ENCODE results near the gene LMAN2L.

LMAN2L gene

DNA sequence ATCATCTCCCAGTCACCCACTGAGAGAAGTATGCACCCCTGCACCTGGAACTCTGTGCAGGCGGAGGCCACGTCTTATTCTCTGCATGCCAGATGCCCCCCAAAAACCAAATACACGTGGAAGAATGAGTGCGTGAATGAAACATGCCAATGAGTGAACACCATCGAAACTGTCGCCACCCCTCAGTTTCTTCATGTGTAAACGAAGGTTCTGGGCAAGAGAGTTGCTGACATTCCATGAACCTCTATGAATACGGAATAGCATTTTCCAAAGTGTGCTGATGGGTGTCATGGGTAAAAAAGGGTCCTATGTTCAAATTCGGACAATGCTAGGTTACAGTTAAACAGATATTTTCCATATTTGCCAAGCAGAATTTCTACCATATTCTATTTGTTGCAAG, 77.5 kb downstream of the LMAN2L start:
- DNase-seq (ENCODE audit: extremely low read depth in 1 of 2, low read depth in 1 of 2): no peak

DNA sequence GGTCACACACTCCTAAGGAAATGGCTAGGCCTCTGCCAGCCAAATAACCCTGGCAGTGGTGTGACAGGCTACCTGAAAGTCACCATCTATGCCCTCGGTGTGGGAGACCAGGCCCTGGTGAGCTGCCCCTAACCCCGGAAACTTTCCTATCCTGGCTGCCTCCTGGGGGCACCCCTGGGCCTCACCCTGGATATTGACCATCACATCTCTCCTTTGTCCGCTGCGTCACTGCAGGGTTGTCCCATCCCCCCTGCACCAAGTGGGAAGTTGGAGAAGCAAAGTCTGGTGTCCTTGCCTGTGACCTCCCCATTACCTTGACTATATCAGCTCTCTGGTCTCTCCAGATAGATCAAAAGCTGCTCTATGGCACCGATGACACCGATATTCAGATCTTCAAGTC, 78.5 kb downstream of the LMAN2L start:
- no peak for DNase-seq (ENCODE audit: extremely low read depth in 1 of 2, low read depth in 1 of 2)

- DNase-seq (ENCODE audit: extremely low read depth in 1 of 2, low read depth in 1 of 2): no peak
These were observed 83.3 kb downstream of the LMAN2L start for GRCh38 chr2:96656540-96656939.

All from activated CD8-positive, alpha-beta memory T cell treated with anti-CD3 and anti-CD28 coated beads for 1 hour (primary cell).